Ovary (tissue), 3 donors: ENCODE data around the gene PITPNC1.

Experiments used
- POLR2A ChIP-seq: fragments of 450-650 bp; IDR thresholded peaks from one replicate; pipeline ENCODE4 v1.6.1; 2017; ENCODE audit warnings: antibody characterized with exemption, mild to moderate bottlenecking, moderate library complexity
- TF ChIP-seq, protein P1 (sequence below), 3 donors: fragments of 450-650 bp in 2 of 3; fragments of 200-600 bp in 1 of 3; IDR thresholded peaks; one replicate each; pipeline versions ENCODE4 v1.5.1 to v1.8.0; 2016 to 2022; ENCODE audit warnings: antibody characterized with exemption in 3 of 3, mild to moderate bottlenecking in 1 of 3
- donor health status: DM: no; HTN: no; CAD: no.

DNA sequence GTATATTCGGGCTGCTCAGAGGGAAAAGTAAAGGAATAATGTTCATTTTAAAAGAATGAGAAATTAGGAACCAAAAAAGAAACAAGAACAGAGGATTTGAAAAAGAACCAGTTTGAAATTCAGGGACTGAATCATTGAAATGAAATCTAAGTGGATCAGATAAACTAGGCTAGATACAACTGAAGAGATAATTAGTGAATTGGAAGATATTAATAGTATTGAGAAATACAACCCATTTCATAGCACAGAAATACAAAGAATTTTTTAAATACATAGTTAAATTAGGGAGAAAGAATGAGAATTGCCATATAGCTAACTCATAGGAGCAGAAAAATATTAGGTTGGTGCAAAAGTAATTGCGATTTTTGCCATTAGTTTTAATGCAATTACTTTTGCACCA is 223.3 kb downstream of the PITPNC1 start:
- TF ChIP-seq, protein P1, sequence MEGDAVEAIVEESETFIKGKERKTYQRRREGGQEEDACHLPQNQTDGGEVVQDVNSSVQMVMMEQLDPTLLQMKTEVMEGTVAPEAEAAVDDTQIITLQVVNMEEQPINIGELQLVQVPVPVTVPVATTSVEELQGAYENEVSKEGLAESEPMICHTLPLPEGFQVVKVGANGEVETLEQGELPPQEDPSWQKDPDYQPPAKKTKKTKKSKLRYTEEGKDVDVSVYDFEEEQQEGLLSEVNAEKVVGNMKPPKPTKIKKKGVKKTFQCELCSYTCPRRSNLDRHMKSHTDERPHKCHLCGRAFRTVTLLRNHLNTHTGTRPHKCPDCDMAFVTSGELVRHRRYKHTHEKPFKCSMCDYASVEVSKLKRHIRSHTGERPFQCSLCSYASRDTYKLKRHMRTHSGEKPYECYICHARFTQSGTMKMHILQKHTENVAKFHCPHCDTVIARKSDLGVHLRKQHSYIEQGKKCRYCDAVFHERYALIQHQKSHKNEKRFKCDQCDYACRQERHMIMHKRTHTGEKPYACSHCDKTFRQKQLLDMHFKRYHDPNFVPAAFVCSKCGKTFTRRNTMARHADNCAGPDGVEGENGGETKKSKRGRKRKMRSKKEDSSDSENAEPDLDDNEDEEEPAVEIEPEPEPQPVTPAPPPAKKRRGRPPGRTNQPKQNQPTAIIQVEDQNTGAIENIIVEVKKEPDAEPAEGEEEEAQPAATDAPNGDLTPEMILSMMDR (IDR thresholded peaks at IDR 0.05): no peak
- no peak for TF ChIP-seq POLR2A
